HCT116 (cell line): ENCODE results near the gene AFAP1L1. TPM values are rescaled to one million over a fixed set of nuclear protein-coding genes. Genes with fewer than 3 reads are reported as not detected.

Source experiments
- ATAC-seq: fragments of 200-7000 bp; cut with Tn5 transposase; 2 replicates; pipeline ENCODE4 v1.9.1; 2020; ENCODE audit warnings: mild to moderate bottlenecking, moderate library complexity
- BruUV-seq: library from RNA; stranded (reverse); fragments of 400-500 nt; replicated peaks from 2 replicates; lab custom pipeline; 2021; lab: Mats Ljungman, UMichigan
- CTCF ChIA-PET: fragments of 300-600 bp; sonication (Branson Sonifier 250); formaldehyde crosslinking; loops from one replicate; lab custom pipeline; 2021; ENCODE audit warnings: antibody characterized with exemption; lab: Charles Lee
- POLR2A ChIA-PET: fragments of 300-600, 350-600 bp; sonication (Branson Sonifier 250); formaldehyde crosslinking; loops from one replicate; lab custom pipeline; 2021; ENCODE audit warnings: antibody characterized with exemption; lab: Charles Lee
- RAD21 ChIA-PET, 2 experiments: fragments of 300-600 bp; sonication (Branson Sonifier 250); formaldehyde crosslinking; loops; one replicate each; lab custom pipeline; 2023; ENCODE audit warnings: low total read pairs in 2 of 2; ENCODE audit not compliant: uncharacterized antibody in 2 of 2, unreplicated experiment in 2 of 2, low non-redundant PET in 1 of 2; lab: Charles Lee
- DNase-seq: peaks from one replicate; pipeline ENCODE4 v3.0.0-alpha.2; 2010; ENCODE audit warnings: low read depth, low spot score
- H2AFZ ChIP-seq: fragments of 200-600 bp; shearing (Covaris generic), sonication (generic); 2 replicates; pipeline ENCODE4 v1.6.1; 2017; ENCODE audit warnings: low read depth, mixed run types, mixed read lengths, antibody characterized with exemption, low read length; ENCODE audit not compliant: poor library complexity, severe bottlenecking
- H3K27ac ChIP-seq: 2 replicates; pipeline ENCODE4 v1.5.1; 2012; ENCODE audit warnings: low read depth, low read length
- H3K27me3 ChIP-seq: fragments of 200-600 bp; sonication (generic); 2 replicates; pipeline ENCODE4 v1.6.1; 2016; ENCODE audit warnings: mixed run types, low read length, mixed read lengths; ENCODE audit not compliant: insufficient read depth
- H3K36me3 ChIP-seq, 2 experiments: fragments of 200-500 bp in 1 of 2; fragments of 200-600 bp in 1 of 2; sonication (Bioruptor generic) in 1 of 2; sonication (generic) in 1 of 2; 2 replicates each; pipeline versions ENCODE4 v1.5.1 to v1.6.1; 2014 to 2016; ENCODE audit warnings: low read length in 2 of 2, inconsistent platforms in 1 of 2, mixed read lengths in 1 of 2, mixed run types in 1 of 2; ENCODE audit not compliant: insufficient read depth in 2 of 2, control insufficient read depth in 1 of 2
- H3K4me1 ChIP-seq, 2 experiments: fragments of 200-600 bp in 1 of 2; sonication (generic) in 1 of 2; 2 replicates each; pipeline versions ENCODE4 v1.5.1 to v1.6.1; 2012 to 2017; ENCODE audit warnings: low read length in 2 of 2, inconsistent platforms in 1 of 2, mild to moderate bottlenecking in 1 of 2, mixed read lengths in 1 of 2, mixed run types in 1 of 2, moderate library complexity in 1 of 2; ENCODE audit not compliant: insufficient read depth in 2 of 2, control insufficient read depth in 1 of 2
- H3K4me2 ChIP-seq: fragments of 200-600 bp; sonication (generic); 2 replicates; pipeline ENCODE4 v1.6.1; 2017; ENCODE audit warnings: mixed run types, low read length, mixed read lengths
- H3K4me3 ChIP-seq, 2 experiments: fragments of 200-600 bp in 1 of 2; sonication (generic) in 1 of 2; replicated peaks in 1 of 2; 2 replicates each; pipeline ENCODE4 v1.5.1; 2011 to 2016; ENCODE audit warnings: low read length in 2 of 2, control low read depth in 1 of 2, low read depth in 1 of 2, mild to moderate bottlenecking in 1 of 2, mixed read lengths in 1 of 2, mixed run types in 1 of 2
- H3K79me2 ChIP-seq: fragments of 200-600 bp; sonication (generic); 2 replicates; pipeline ENCODE4 v1.6.1; 2017; ENCODE audit warnings: mild to moderate bottlenecking, mixed run types, low read length, moderate library complexity, mixed read lengths; ENCODE audit not compliant: insufficient read depth
- H3K9ac ChIP-seq: fragments of 200-600 bp; sonication (generic); 2 replicates; pipeline ENCODE4 v1.6.1; 2016; ENCODE audit warnings: low read length, mixed read lengths
- H3K9me2 ChIP-seq: fragments of 200-600 bp; sonication (generic), shearing (Covaris generic); 2 replicates; pipeline ENCODE4 v1.6.1; 2017; ENCODE audit warnings: mixed run types, mild to moderate bottlenecking, moderate library complexity; ENCODE audit not compliant: insufficient read depth
- H3K9me3 ChIP-seq, 2 experiments: fragments of 200-500 bp in 1 of 2; fragments of 200-600 bp in 1 of 2; sonication (Bioruptor generic) in 1 of 2; sonication (generic) in 1 of 2; 2 replicates each; pipeline ENCODE4 v1.6.1; 2014 to 2017; ENCODE audit warnings: low read length in 2 of 2, mixed read lengths in 2 of 2, inconsistent platforms in 1 of 2, low read depth in 1 of 2, mild to moderate bottlenecking in 1 of 2, mixed run types in 1 of 2, moderate library complexity in 1 of 2; ENCODE audit not compliant: control insufficient read depth in 1 of 2, insufficient read depth in 1 of 2
- H4K20me1 ChIP-seq: fragments of 200-600 bp; sonication (generic), shearing (Covaris generic); 2 replicates; pipeline ENCODE4 v1.6.1; 2017; ENCODE audit warnings: mixed run types, mild to moderate bottlenecking, moderate library complexity; ENCODE audit not compliant: insufficient read depth
- ATF3 ChIP-seq: IDR thresholded peaks from 2 replicates; pipeline ENCODE4 v1.6.1; 2012
- CBX3 ChIP-seq: IDR thresholded peaks from 2 replicates; pipeline ENCODE4 v1.6.1; 2012; ENCODE audit warnings: low read depth
- CEBPB ChIP-seq: IDR thresholded peaks from 2 replicates; pipeline ENCODE4 v1.6.1; 2012; ENCODE audit warnings: low read depth
- CTCF ChIP-seq, 3 experiments: fragments of 200-600 bp in 1 of 3; sonication (generic) in 1 of 3; IDR thresholded peaks in 2 of 3; conservative IDR thresholded peaks in 1 of 3; 2 replicates each; pipeline ENCODE4 v1.5.1; 2012 to 2017; ENCODE audit warnings: low read depth in 2 of 3, low read length in 2 of 3, antibody characterized with exemption in 1 of 3, borderline replicate concordance in 1 of 3, control low read depth in 1 of 3, mild to moderate bottlenecking in 1 of 3, mixed read lengths in 1 of 3, mixed run types in 1 of 3, moderate library complexity in 1 of 3; ENCODE audit not compliant: insufficient read depth in 1 of 3
- EGR1 ChIP-seq: IDR thresholded peaks from 2 replicates; pipeline ENCODE4 v1.6.1; 2012; ENCODE audit warnings: low read depth
- EZH2 ChIP-seq: fragments of 200-600 bp; sonication (generic); IDR thresholded peaks from 2 replicates; pipeline ENCODE4 v1.6.1; 2017; ENCODE audit warnings: antibody characterized with exemption, mixed run types
- FOSL1 ChIP-seq: IDR thresholded peaks from 2 replicates; pipeline ENCODE4 v1.6.1; 2012; ENCODE audit warnings: low read depth
- JUND ChIP-seq: IDR thresholded peaks from 2 replicates; pipeline ENCODE4 v1.6.1; 2012
- MAX ChIP-seq: IDR thresholded peaks from 2 replicates; pipeline ENCODE4 v1.6.1; 2012
- POLR2A ChIP-seq: IDR thresholded peaks from 2 replicates; pipeline ENCODE4 v1.7.0; 2011; ENCODE audit warnings: borderline replicate concordance; ENCODE audit not compliant: insufficient read depth, insufficient read length; ENCODE audit errors: extremely low read depth
- POLR2AphosphoS5 ChIP-seq: IDR thresholded peaks from 2 replicates; pipeline ENCODE4 v1.6.1; 2011; ENCODE audit warnings: mild to moderate bottlenecking, low read depth, low read length, moderate library complexity
- RAD21 ChIP-seq: IDR thresholded peaks from 2 replicates; pipeline ENCODE4 v1.6.1; 2012; ENCODE audit warnings: low read depth, mild to moderate bottlenecking
- SIN3A ChIP-seq: IDR thresholded peaks from 2 replicates; pipeline ENCODE4 v1.6.1; 2012; ENCODE audit warnings: low read depth
- TCF7L2 ChIP-seq: IDR thresholded peaks from 2 replicates; pipeline ENCODE4 v1.7.0; 2011; ENCODE audit warnings: borderline replicate concordance, inconsistent platforms; ENCODE audit not compliant: insufficient read depth, insufficient read length; ENCODE audit errors: extremely low read depth
- YY1 ChIP-seq: IDR thresholded peaks from 2 replicates; pipeline ENCODE4 v1.6.1; 2011; ENCODE audit warnings: low read length, low read depth, moderate library complexity, mild to moderate bottlenecking; ENCODE audit not compliant: insufficient replicate concordance; ENCODE audit errors: extremely low read depth
- intact Hi-C: fragments of 100-400 bp; cut with micrococcal nuclease; formaldehyde crosslinking; loops from 2 replicates; pipeline ENCODE4 v1.10.0; 2022
- total RNA-seq: library from RNA; stranded (reverse); gene quantifications from one replicate; pipeline ENCODE4 v1.2.1, GENCODE V29; 2021; ENCODE audit not compliant: unreplicated experiment
- TF ChIP-seq, protein P1 (sequence below): IDR thresholded peaks from 2 replicates; pipeline ENCODE4 v1.6.1; 2011; ENCODE audit warnings: mild to moderate bottlenecking, low read length, moderate library complexity; ENCODE audit not compliant: insufficient replicate concordance; ENCODE audit errors: extremely low read depth

Gene AFAP1L1
- total RNA-seq, 1 experiment from 2014 or later = 4.3 TPM

- no TSS peak for BruUV-seq
- no peak for TF ChIP-seq CEBPB
- no peak for TF ChIP-seq MAX
- TF ChIP-seq, protein P1, sequence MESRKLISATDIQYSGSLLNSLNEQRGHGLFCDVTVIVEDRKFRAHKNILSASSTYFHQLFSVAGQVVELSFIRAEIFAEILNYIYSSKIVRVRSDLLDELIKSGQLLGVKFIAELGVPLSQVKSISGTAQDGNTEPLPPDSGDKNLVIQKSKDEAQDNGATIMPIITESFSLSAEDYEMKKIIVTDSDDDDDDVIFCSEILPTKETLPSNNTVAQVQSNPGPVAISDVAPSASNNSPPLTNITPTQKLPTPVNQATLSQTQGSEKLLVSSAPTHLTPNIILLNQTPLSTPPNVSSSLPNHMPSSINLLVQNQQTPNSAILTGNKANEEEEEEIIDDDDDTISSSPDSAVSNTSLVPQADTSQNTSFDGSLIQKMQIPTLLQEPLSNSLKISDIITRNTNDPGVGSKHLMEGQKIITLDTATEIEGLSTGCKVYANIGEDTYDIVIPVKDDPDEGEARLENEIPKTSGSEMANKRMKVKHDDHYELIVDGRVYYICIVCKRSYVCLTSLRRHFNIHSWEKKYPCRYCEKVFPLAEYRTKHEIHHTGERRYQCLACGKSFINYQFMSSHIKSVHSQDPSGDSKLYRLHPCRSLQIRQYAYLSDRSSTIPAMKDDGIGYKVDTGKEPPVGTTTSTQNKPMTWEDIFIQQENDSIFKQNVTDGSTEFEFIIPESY = no peak
- no peak for TF ChIP-seq POLR2A
- no peak for TF ChIP-seq POLR2AphosphoS5
- no peak for TF ChIP-seq TCF7L2
These were observed 3.3 kb downstream of the AFAP1L1 start for GRCh38 chr5:149274939-149275338.

GRCh38 chr5:149277801-149278200 lies 6.1 kb downstream of the AFAP1L1 start:
- ATAC-seq (no peak), DNase-seq (no peak)
- Histone ChIP-seq H3K9ac (no peak overlapping the region), H3K27ac (no peak overlapping the region), H3K9me2 (no peaks in the 10 kb centered on the region), H3K27me3 (no peaks in the 10 kb centered on the region), H3K4me2 (no peak overlapping the region), H3K79me2 (no peaks in the 10 kb centered on the region), H3K9me3 (no peaks in the 10 kb centered on the region), H3K36me3 (no peaks in the 10 kb centered on the region), H3K4me1 (peaks cover 0 to under 1% of the 10 kb centered on the region in 2 experiments; a peak in 2 of 4 replicates), H4K20me1 (no peaks in the 10 kb centered on the region), H3K4me3 (no peak overlapping the region), H2AFZ (no peak overlapping the region)
- no TSS peak for BruUV-seq
- POLR2A ChIA-PET = no interaction called here
- TF ChIP-seq YY1 = no peak
- no peak for TF ChIP-seq ATF3
- no peak for TF ChIP-seq EZH2
- TF ChIP-seq CTCF (IDR thresholded peaks at IDR 0.05 in 2 of 3, conservative IDR thresholded peaks at IDR 0.05 in 1 of 3; ENCODE audit: borderline replicate concordance in 1 of 3, insufficient read depth in 1 of 3, low read depth in 2 of 3, low read length in 2 of 3) = no peak
- no peak for TF ChIP-seq POLR2AphosphoS5
- TF ChIP-seq EGR1 = no peak
- TF ChIP-seq JUND = no peak
- no peak for TF ChIP-seq FOSL1
- no peak for TF ChIP-seq TCF7L2
- no peak for TF ChIP-seq SIN3A
- no peak for TF ChIP-seq CBX3
- TF ChIP-seq MAX = no peak
- no peak for TF ChIP-seq RAD21
- CTCF ChIA-PET = no interaction called here
- intact Hi-C loops = no loop called here
- RAD21 ChIA-PET = no interaction called here

More at GRCh38 chr5:149274939-149275338, 3.3 kb downstream of the AFAP1L1 start:
- no peaks in the 10 kb centered on the region for H3K27me3 ChIP-seq
- POLR2A ChIA-PET = no interaction called here
- H3K9ac ChIP-seq = no peak overlapping the region
- intact Hi-C loops = no loop called here
- ATAC-seq (no peak), DNase-seq (no peak)
- H3K4me3 ChIP-seq = no peak overlapping the region
- peaks cover 0 to 8% of the 10 kb centered on the region in 2 experiments; a peak in 2 of 4 replicates for H3K4me1 ChIP-seq
- CTCF ChIA-PET = no interaction called here
- H4K20me1 ChIP-seq = no peaks in the 10 kb centered on the region
- no peak overlapping the region for H3K27ac ChIP-seq
- H2AFZ ChIP-seq = no peak overlapping the region
- no peaks in the 10 kb centered on the region for H3K9me3 ChIP-seq
- no peaks in the 10 kb centered on the region for H3K9me2 ChIP-seq
- RAD21 ChIA-PET = no interaction called here
- H3K4me2 ChIP-seq = no peak overlapping the region
- no peaks in the 10 kb centered on the region for H3K36me3 ChIP-seq
- H3K79me2 ChIP-seq = no peaks in the 10 kb centered on the region
